Right lung (tissue), 5 donors: Measurements from ENCODE around the gene NRARP. TPM values are rescaled to one million over a fixed set of nuclear protein-coding genes. Genes with fewer than 3 reads are reported as not detected.

Source experiments
- polyA plus RNA-seq, 5 donors: library from polyadenylated mRNA; unstranded; fragments of 120-200 nt; gene quantifications; one replicate each; pipeline versions ENCODE4 v1.2.1 to v1.2.3, GENCODE V29; 2013; ENCODE audit warnings: inconsistent platforms in 1 of 5, low replicate concordance in 1 of 5; ENCODE audit not compliant: insufficient read length in 5 of 5, insufficient read depth in 1 of 5

Gene NRARP
- polyA plus RNA-seq, 5 donors: 7.5 to 14.7 (median 9.0) TPM

Other genes starting within 250 kb of the NRARP start
- gene ENTPD2, start 248.2 kb downstream of the NRARP start, polyA plus RNA-seq: 1 to 10 TPM; 2.0 to 5.4 (median 3.2) TPM
- gene SAPCD2, start 231.7 kb downstream of the NRARP start, polyA plus RNA-seq: 10 to 100 TPM in 3 of 5 donors, 1 to 10 TPM in 2; 8.9 to 13.7 (median 10.3) TPM
- 1 to 10 TPM; 4.6 to 8.4 (median 5.6) TPM for gene UAP1L1, start 224.8 kb downstream of the NRARP start, polyA plus RNA-seq
- 10 to 100 TPM; 50.7 to 68.6 (median 60.1) TPM for gene MAN1B1, start 215.3 kb downstream of the NRARP start, polyA plus RNA-seq
- 10 to 100 TPM; 27.2 to 50.4 (median 48.6) TPM for gene DPP7, start 187.5 kb downstream of the NRARP start, polyA plus RNA-seq
- gene GRIN1, start 163.1 kb downstream of the NRARP start, polyA plus RNA-seq: under 1 TPM; 0.12 to 0.51 (median 0.23) TPM
- under 1 TPM in 4 of 5 donors, not detected in 1; 0.23 to 0.49 (median 0.37) TPM for gene LRRC26, start 132.2 kb downstream of the NRARP start, polyA plus RNA-seq
- gene TMEM210, start 130.2 kb downstream of the NRARP start, polyA plus RNA-seq: not detected
- gene ANAPC2, start 113.7 kb downstream of the NRARP start, polyA plus RNA-seq: 10 to 100 TPM; 34.4 to 53.0 (median 44.4) TPM
- 10 to 100 TPM; 34.4 to 69.2 (median 43.9) TPM for gene SSNA1, start 113.6 kb downstream of the NRARP start, polyA plus RNA-seq
- gene TPRN, start 101.5 kb downstream of the NRARP start, polyA plus RNA-seq: 10 to 100 TPM in 2 of 5 donors, 1 to 10 TPM in 3; 5.9 to 12.1 (median 7.6) TPM
- 10 to 100 TPM; 31.5 to 40.1 (median 35.4) TPM for gene TMEM203, start 96.6 kb downstream of the NRARP start, polyA plus RNA-seq
- 10 to 100 TPM in 2 of 5 donors, 1 to 10 TPM in 3; 6.9 to 16.1 (median 9.8) TPM for gene NDOR1, start 96.6 kb downstream of the NRARP start, polyA plus RNA-seq
- 10 to 100 TPM in 1 of 5 donors, 1 to 10 TPM in 4; 3.2 to 10.8 (median 6.3) TPM for gene RNF208, start 80.0 kb downstream of the NRARP start, polyA plus RNA-seq
- gene CYSRT1, start 77.1 kb downstream of the NRARP start, polyA plus RNA-seq: 1 to 10 TPM in 4 of 5 donors, under 1 TPM in 1; 0.96 to 3.0 (median 2.0) TPM
- 1 to 10 TPM; 1.5 to 3.8 (median 3.5) TPM for gene RNF224, start 74.8 kb downstream of the NRARP start, polyA plus RNA-seq
- 1 to 10 TPM in 4 of 5 donors, under 1 TPM in 1; 0.84 to 2.5 (median 1.9) TPM for gene SLC34A3, start 71.4 kb downstream of the NRARP start, polyA plus RNA-seq
- 100 to 1,000 TPM; 211 to 322 (median 258) TPM for gene TUBB4B, start 61.0 kb downstream of the NRARP start, polyA plus RNA-seq
- 1 to 10 TPM in 2 of 5 donors, under 1 TPM in 3; 0.26 to 1.5 (median 0.98) TPM for gene STPG3, start 51.0 kb downstream of the NRARP start, polyA plus RNA-seq
- gene NELFB, start 46.9 kb downstream of the NRARP start, polyA plus RNA-seq: 10 to 100 TPM; 43.3 to 73.2 (median 55.3) TPM
- 10 to 100 TPM in 3 of 5 donors, 1 to 10 TPM in 2; 6.6 to 17.8 (median 10.3) TPM for gene TOR4A, start 24.5 kb downstream of the NRARP start, polyA plus RNA-seq
- gene EXD3, start 120.9 kb upstream of the NRARP start, polyA plus RNA-seq: 10 to 100 TPM; 10.9 to 22.0 (median 15.0) TPM
- gene NOXA1, start 121.1 kb upstream of the NRARP start, polyA plus RNA-seq: 1 to 10 TPM; 3.9 to 8.4 (median 6.9) TPM
- under 1 TPM; 0.32 to 0.63 (median 0.52) TPM for gene ENTPD8, start 139.1 kb upstream of the NRARP start, polyA plus RNA-seq
- 10 to 100 TPM; 31.1 to 46.8 (median 40.3) TPM for gene NSMF, start 157.1 kb upstream of the NRARP start, polyA plus RNA-seq
- 1 to 10 TPM; 2.9 to 7.8 (median 5.2) TPM for gene PNPLA7, start 248.1 kb upstream of the NRARP start, polyA plus RNA-seq
- gene MRPL41, start 249.6 kb upstream of the NRARP start, polyA plus RNA-seq: 10 to 100 TPM in 4 of 5 donors, 1 to 10 TPM in 1; 9.1 to 30.5 (median 15.5) TPM